CD4-positive, alpha-beta T cell treated with Interleukin-2 at 100 ng/mL for 4 hours (primary cell): ENCODE data around the gene OR5K2.

ENCODE experiments used
- DNase-seq: peaks from one replicate; pipeline ENCODE4 v3.0.0-alpha.2; 2020; ENCODE audit warnings: low spot score

OR5K2 gene

GRCh38 chr3:98522544-98523281 lies 25.2 kb downstream of the OR5K2 start, which contains the start of gene CLDND1:
Gene CLDND1 (minus strand): TSS chr3:98522902. CDS start chr3:98521424, 1,478 bp downstream.
- peak; percentile 95 for DNase-seq

- peak; percentile 24 for DNase-seq
These were observed 28.0 kb downstream of the OR5K2 start for GRCh38 chr3:98525494-98525893.

- no peak for DNase-seq
These were observed 31.2 kb downstream of the OR5K2 start for GRCh38 chr3:98528474-98529346.

GRCh38 chr3:98529856-98530459 lies 32.5 kb downstream of the OR5K2 start:
- no peak for DNase-seq

GRCh38 chr3:98530676-98531075 lies 33.2 kb downstream of the OR5K2 start:
- no peak for DNase-seq

GRCh38 chr3:98531622-98532274 lies 34.3 kb downstream of the OR5K2 start, which contains the start of gene GPR15:
Gene GPR15 (plus strand): TSS chr3:98531978. CDS start chr3:98532034, 56 bp downstream.
- no peak for DNase-seq

GRCh38 chr3:98532275-98532637 lies 34.8 kb downstream of the OR5K2 start:
- DNase-seq, result no peak

GRCh38 chr3:98532709-98533571 lies 35.5 kb downstream of the OR5K2 start:
- no peak for DNase-seq

- DNase-seq, result no peak
These were observed 36.7 kb downstream of the OR5K2 start for GRCh38 chr3:98534168-98534567.

GRCh38 chr3:98534734-98535133 lies 37.3 kb downstream of the OR5K2 start:
- no peak for DNase-seq

GRCh38 chr3:98536456-98537017 lies 39.1 kb downstream of the OR5K2 start:
- DNase-seq, result no peak

GRCh38 chr3:98540346-98540745 lies 42.9 kb downstream of the OR5K2 start:
- DNase-seq, result peak; percentile 51

GRCh38 chr3:98541695-98542094 lies 44.2 kb downstream of the OR5K2 start:
- DNase-seq, result no peak

GRCh38 chr3:98542623-98543022 lies 45.1 kb downstream of the OR5K2 start:
- no peak for DNase-seq

- DNase-seq, result peak; percentile 64
These were observed 48.5 kb downstream of the OR5K2 start for GRCh38 chr3:98545940-98546339.
